K562 (cell line): ENCODE measurements around the gene SPRY4. TPM values are rescaled to one million over a fixed set of nuclear protein-coding genes. Genes with fewer than 3 reads are reported as not detected.
A peak's percentile ranks its signal among the peaks of the same experiment; 100 is the strongest.

Experiments used
- ATAC-seq: fragments of 200-7000 bp; cut with Tn5 transposase; 3 replicates; pipeline ENCODE4 v1.9.1; 2020; ENCODE audit warnings: moderate library complexity
- BruUV-seq: library from RNA; stranded (reverse); fragments of 400-500 nt; replicated peaks from 2 replicates; lab custom pipeline; 2021; lab: Mats Ljungman, UMichigan
- CTCF ChIA-PET: fragments of 300-600 bp; formaldehyde crosslinking; extraction: SDS; loops from one replicate; lab custom pipeline; 2021; ENCODE audit warnings: low intra/inter-chr PET ratio; lab: Yijun Ruan, JAX
- POLR2A ChIA-PET: fragments of 300-600, 350-650 bp; sonication (Branson Sonifier 250); formaldehyde crosslinking; extraction: SDS; loops from one replicate; lab custom pipeline; 2021; ENCODE audit warnings: antibody characterized with exemption, inconsistent platforms; lab: Yijun Ruan, JAX
- DNase-seq, 4 experiments: peaks; one replicate each; pipeline versions ENCODE4 v3.0.0 to v3.0.0-alpha.2; 2011 to 2018; ENCODE audit warnings: low spot score in 3 of 4, mixed read lengths in 3 of 4; ENCODE audit errors: extremely low read depth in 1 of 4
- FAIRE-seq: peaks from 2 replicates; lab custom pipeline; 2011; peaks lifted over from hg19 to GRCh38; lab: Jason Lieb, UNC
- H2AFZ ChIP-seq: 2 replicates; pipeline ENCODE4 v1.6.0; 2011; ENCODE audit warnings: low read depth, low read length, control low read depth, inconsistent platforms
- H3K27ac ChIP-seq: fragments of 200-600 bp; 3 replicates; pipeline ENCODE4 v1.8.0; 2011; ENCODE audit warnings: low read depth, mild to moderate bottlenecking, control low read depth, inconsistent platforms, low read length, moderate library complexity, mixed read lengths; ENCODE audit errors: extremely low read depth
- H3K27me3 ChIP-seq, 2 experiments: fragments of 300-600 bp in 1 of 2; 2 replicates in 1 of 2; 3 replicates in 1 of 2; pipeline versions ENCODE4 v1.6.0 to v1.8.0; 2011; ENCODE audit warnings: inconsistent platforms in 2 of 2, low read length in 2 of 2, mild to moderate bottlenecking in 1 of 2, mixed read lengths in 1 of 2, moderate library complexity in 1 of 2; ENCODE audit not compliant: control insufficient read depth in 2 of 2, insufficient read depth in 2 of 2
- H3K36me3 ChIP-seq: fragments of 300-600 bp; 3 replicates; pipeline ENCODE4 v1.8.0; 2011; ENCODE audit warnings: mild to moderate bottlenecking, low read length, inconsistent platforms; ENCODE audit not compliant: control insufficient read depth, insufficient read depth
- H3K4me1 ChIP-seq, 2 experiments: fragments of 200-600 bp in 1 of 2; replicated peaks in 1 of 2; 2 replicates in 1 of 2; 3 replicates in 1 of 2; pipeline versions ENCODE4 v1.5.1 to v1.8.0; 2011; ENCODE audit warnings: inconsistent platforms in 2 of 2, low read length in 2 of 2, mild to moderate bottlenecking in 1 of 2, mixed read lengths in 1 of 2, moderate library complexity in 1 of 2; ENCODE audit not compliant: control insufficient read depth in 2 of 2, insufficient read depth in 2 of 2
- H3K4me2 ChIP-seq: 2 replicates; pipeline ENCODE4 v1.6.1; 2011; ENCODE audit warnings: low read length, control low read depth, inconsistent platforms, mixed read lengths; ENCODE audit not compliant: insufficient read depth
- H3K4me3 ChIP-seq: fragments of 200-600 bp; sonication (generic), shearing (Covaris generic); 2 replicates; pipeline ENCODE4 v1.5.1; 2016; ENCODE audit warnings: control low read depth, inconsistent platforms
- H3K79me2 ChIP-seq: fragments of 200-600 bp; 3 replicates; pipeline ENCODE4 v1.8.0; 2011; ENCODE audit warnings: low read length, inconsistent platforms; ENCODE audit not compliant: control insufficient read depth, insufficient read depth
- H3K9ac ChIP-seq, 2 experiments: 2 replicates each; pipeline versions ENCODE4 v1.6.0 to v1.6.1; 2011; ENCODE audit warnings: low read depth in 2 of 2, low read length in 2 of 2, control low read depth in 1 of 2, inconsistent platforms in 1 of 2, mild to moderate bottlenecking in 1 of 2, mixed read lengths in 1 of 2; ENCODE audit not compliant: insufficient read depth in 1 of 2
- H3K9me1 ChIP-seq: one replicate; pipeline ENCODE4 v1.6.0; 2011; ENCODE audit warnings: inconsistent platforms, mild to moderate bottlenecking, low read length, moderate library complexity; ENCODE audit not compliant: control insufficient read depth, insufficient read depth
- H3K9me3 ChIP-seq: replicated peaks from 2 replicates; pipeline ENCODE4 v1.5.1; 2011; ENCODE audit warnings: low read depth, low read length, inconsistent platforms; ENCODE audit not compliant: control insufficient read depth, insufficient read depth
- H4K20me1 ChIP-seq: replicated peaks from 2 replicates; pipeline ENCODE4 v1.6.1; 2011; ENCODE audit warnings: low read length, inconsistent platforms, mixed read lengths; ENCODE audit not compliant: control insufficient read depth, insufficient read depth
- ARHGAP35 ChIP-seq: fragments of 450-650 bp; IDR thresholded peaks from 2 replicates; pipeline ENCODE4 v1.6.1; 2018; ENCODE audit not compliant: partially characterized antibody
- BRD4 ChIP-seq: fragments of 200-600 bp; sonication (generic); IDR thresholded peaks from 2 replicates; pipeline ENCODE4 v1.6.1; 2017; ENCODE audit warnings: inconsistent platforms
- CBX2 ChIP-seq: fragments of 200-600 bp; sonication (generic); IDR thresholded peaks from one replicate; pipeline ENCODE4 v1.6.1; 2012; ENCODE audit warnings: mild to moderate bottlenecking, low read length, inconsistent platforms; ENCODE audit not compliant: insufficient read depth, poor library complexity, severe bottlenecking
- CEBPB ChIP-seq: fragments of 450-650 bp; IDR thresholded peaks from 2 replicates; pipeline ENCODE4 v1.6.1; 2016; ENCODE audit warnings: missing genetic modification characterization, missing compliant biosample characterization
- ETV1 ChIP-seq: fragments of 450-650 bp; conservative IDR thresholded peaks from 2 replicates; pipeline ENCODE4 v1.6.1; 2016; ENCODE audit warnings: missing genetic modification characterization, control low read depth, low read depth, missing compliant biosample characterization
- FOXJ2 ChIP-seq: fragments of 200-800 bp; sonication (Bioruptor generic); IDR thresholded peaks from 2 replicates; pipeline ENCODE4 v1.6.1; 2016; ENCODE audit warnings: missing genetic modification characterization, missing compliant biosample characterization
- MYC ChIP-seq, 2 experiments: fragments of 250-450 bp in 1 of 2; sonication (Bioruptor Pico) in 1 of 2; IDR thresholded peaks; 2 replicates each; pipeline versions ENCODE4 v1.5.1 to v1.6.1; 2012 to 2021; ENCODE audit warnings: low read depth in 2 of 2, borderline replicate concordance in 1 of 2, improper control_type of control experiment in 1 of 2, low read length in 1 of 2, mild to moderate bottlenecking in 1 of 2, moderate library complexity in 1 of 2
- PRMT5 ChIP-seq: sonication (generic); formaldehyde crosslinking; IDR thresholded peaks from 2 replicates; pipeline ENCODE4 v1.5.0; 2020; ENCODE audit warnings: missing genetic modification reagents
- RBM22 ChIP-seq: fragments of 200-400 bp; formaldehyde crosslinking; IDR thresholded peaks from 2 replicates; pipeline ENCODE4 v1.6.1; 2018; ENCODE audit warnings: low read length, low read depth; ENCODE audit not compliant: poor library complexity, severe bottlenecking
- RCOR1 ChIP-seq, 2 experiments: IDR thresholded peaks; 2 replicates each; pipeline ENCODE4 v1.6.1; 2012; ENCODE audit warnings: low read depth in 2 of 2, low read length in 2 of 2, borderline replicate concordance in 1 of 2, improper control_type of control experiment in 1 of 2
- ZNF175 ChIP-seq: fragments of 200-800 bp; sonication (Bioruptor generic); IDR thresholded peaks from 2 replicates; pipeline ENCODE4 v1.6.1; 2016; ENCODE audit warnings: low read depth, mild to moderate bottlenecking, missing genetic modification characterization, missing compliant biosample characterization
- ZNF589 ChIP-seq: fragments of 200-800 bp; sonication (Bioruptor generic); IDR thresholded peaks from 2 replicates; pipeline ENCODE4 v1.6.1; 2016; ENCODE audit warnings: low read depth, missing genetic modification characterization, missing compliant biosample characterization
- ZNF696 ChIP-seq: fragments of 250-450 bp; sonication (Bioruptor Pico); conservative IDR thresholded peaks from 2 replicates; pipeline ENCODE4 v1.4.0; 2020; ENCODE audit warnings: mild to moderate bottlenecking, moderate library complexity
- WGBS: fragments of 100-300 bp; shearing (Covaris generic); methylation state at CpG from one replicate; pipeline ENCODE4 v1.1.6; 2016; ENCODE audit warnings: low coverage, mixed read lengths; ENCODE audit not compliant: insufficient coverage; ENCODE audit errors: missing lambda C conversion rate; 5-methylcytosine and 5-hydroxymethylcytosine counted together
- in situ Hi-C: fragments of 300-500 bp; cut with MboI; formaldehyde crosslinking; loops from 4 replicates; pipeline ENCODE4 v1.15.0; 2018; ENCODE audit warnings: inconsistent platforms, mixed read lengths
- intact Hi-C: fragments of 100-400 bp; cut with micrococcal nuclease; formaldehyde crosslinking; loops from 2 replicates; pipeline ENCODE4 v1.14.2; 2022
- polyA plus RNA-seq, 8 experiments: library from polyadenylated mRNA; depleted of rRNA in 4 of 8; stranded (reverse) in 5 of 8; unstranded in 3 of 8; fragments of >200 nt; fragmentation: Nextera tagmentation in 2 of 8; fragmentation: Illumina TruSeq in 1 of 8; extraction: Ambion mirVana in 2 of 8; extraction: Trizol in 1 of 8; gene quantifications; 2 replicates each; pipeline versions ENCODE4 v1.2.1 to v1.2.3, GENCODE V29; 2011 to 2014; ENCODE audit warnings: inconsistent platforms in 1 of 8, missing spikeins in 1 of 8
- total RNA-seq, 7 experiments: library from RNA; depleted of rRNA in 6 of 7; stranded (reverse); fragments of >200 nt in 6 of 7; fragmentation: Illumina TruSeq in 2 of 7; extraction: Trizol in 2 of 7; gene quantifications; 2 replicates each; pipeline versions ENCODE4 v1.2.1 to v1.2.3, GENCODE V29; 2011 to 2021; ENCODE audit warnings: low replicate concordance in 1 of 7

Gene SPRY4
- total and polyA plus RNA-seq, 9 of the 15 experiments (the other 6 are each of a cell fraction or from before 2014, with no cell fraction given) = 2.6 to 24.2 (median 9.5) TPM

DNA sequence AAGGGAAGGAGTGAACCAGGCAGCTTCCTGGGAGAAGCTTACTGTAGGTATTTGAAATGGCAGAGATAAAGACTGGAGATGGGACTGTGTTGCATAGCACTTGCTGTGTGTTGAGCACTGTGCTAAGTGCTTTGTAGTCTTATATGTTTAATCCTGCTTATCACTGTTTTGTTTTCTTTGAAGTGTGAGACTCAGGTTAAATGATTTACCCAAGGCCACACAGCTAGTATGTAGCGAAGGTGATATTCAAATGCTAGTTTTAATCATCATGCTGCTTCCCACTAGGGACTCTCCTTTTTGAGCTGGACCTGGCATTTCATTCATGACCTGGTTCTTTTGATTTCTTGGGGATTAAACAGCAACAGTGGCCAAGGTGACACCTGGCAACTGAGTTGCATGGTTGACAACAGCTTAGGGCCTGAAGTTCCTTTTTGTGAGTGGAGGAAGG lies 35.3 kb upstream of the SPRY4 start:
- peak; percentile 40 for FAIRE-seq
- peaks cover 30 to 48% of the 10 kb centered on the region in 2 experiments for H3K4me1 ChIP-seq
- no peak for ATAC-seq
- no peak for DNase-seq
- no peak for TF ChIP-seq ARHGAP35
- TF ChIP-seq MYC (IDR thresholded peaks at IDR 0.05; ENCODE audit: low read depth, low read length) = no peak
- no peak for TF ChIP-seq MYC (CRISPR knock-in tag; IDR thresholded peaks at IDR 0.05; ENCODE audit: borderline replicate concordance, low read depth)
- 0 out of 2 replicates have a peak, but pooled peaks have one; percentile 2 for TF ChIP-seq ETV1 (tag)
- no peak for TF ChIP-seq ZNF696 (CRISPR knock-in tag)
- TF ChIP-seq BRD4 = 0 out of 2 replicates have a peak, but pooled peaks have one; percentile 0
- 0 out of 4 replicates have a peak, but pooled peaks of 1 of the 2 experiments have one; percentile 4 for TF ChIP-seq RCOR1 (IDR thresholded peaks at IDR 0.05; ENCODE audit: borderline replicate concordance in 1 of 2, low read depth in 2 of 2, low read length in 2 of 2)
- TF ChIP-seq RBM22 = no peak
- TF ChIP-seq PRMT5 (CRISPR knock-in tag) = no peak
- 0 out of 2 replicates have a peak, but pooled peaks have one; percentile 10 for TF ChIP-seq ZNF175 (CRISPR knock-in tag)
- TF ChIP-seq CBX2 = no peak
- no peak for TF ChIP-seq FOXJ2 (tag)
- TF ChIP-seq CEBPB (tag) = no peak
- 0 out of 2 replicates have a peak, but pooled peaks have one; percentile 37 for TF ChIP-seq ZNF589 (CRISPR knock-in tag)
- no peaks in the 10 kb centered on the region for H3K36me3 ChIP-seq
- BruUV-seq = no TSS peak
- in situ Hi-C loops = no loop called here
- no peaks in the 10 kb centered on the region; a peak in 1 of 5 replicates for H3K27me3 ChIP-seq
- H3K4me2 ChIP-seq = no peak overlapping the region
- no peaks in the 10 kb centered on the region for H3K9me1 ChIP-seq
- no peak overlapping the region for H3K9ac ChIP-seq
- no peaks in the 10 kb centered on the region for H3K79me2 ChIP-seq
- H2AFZ ChIP-seq = no peak overlapping the region; the same call in 1 of the 2 replicates
- 0 out of 2 replicates have a peak, but pooled peaks cover 7% of the 10 kb centered on the region for H3K9me3 ChIP-seq
- CTCF ChIA-PET = no interaction called here
- POLR2A ChIA-PET = interaction anchor here (0.6 to 1.7 kb wide), 6 partner anchors 10 to 207 kb away, joined by 3 to 5 read pairs (median 4); no protein-coding TSS in a partner anchor
- no peak overlapping the region for H3K27ac ChIP-seq
- no peak overlapping the region for H3K4me3 ChIP-seq
- no peaks in the 10 kb centered on the region for H4K20me1 ChIP-seq
- 74% methylated on average over 1 of the region's 1 CpG for WGBS
- intact Hi-C loops = loop anchor here (5.0 kb wide), 1 partner anchor 87 kb away; no protein-coding TSS in a partner anchor
